ENCODE results near the gene CDC42EP3. TPM values are rescaled to one million over a fixed set of nuclear protein-coding genes. Genes with fewer than 3 reads are reported as not detected.

Gene CDC42EP3
- total RNA-seq, 1 donor from 2014 or later = 65.5 TPM

DNA sequence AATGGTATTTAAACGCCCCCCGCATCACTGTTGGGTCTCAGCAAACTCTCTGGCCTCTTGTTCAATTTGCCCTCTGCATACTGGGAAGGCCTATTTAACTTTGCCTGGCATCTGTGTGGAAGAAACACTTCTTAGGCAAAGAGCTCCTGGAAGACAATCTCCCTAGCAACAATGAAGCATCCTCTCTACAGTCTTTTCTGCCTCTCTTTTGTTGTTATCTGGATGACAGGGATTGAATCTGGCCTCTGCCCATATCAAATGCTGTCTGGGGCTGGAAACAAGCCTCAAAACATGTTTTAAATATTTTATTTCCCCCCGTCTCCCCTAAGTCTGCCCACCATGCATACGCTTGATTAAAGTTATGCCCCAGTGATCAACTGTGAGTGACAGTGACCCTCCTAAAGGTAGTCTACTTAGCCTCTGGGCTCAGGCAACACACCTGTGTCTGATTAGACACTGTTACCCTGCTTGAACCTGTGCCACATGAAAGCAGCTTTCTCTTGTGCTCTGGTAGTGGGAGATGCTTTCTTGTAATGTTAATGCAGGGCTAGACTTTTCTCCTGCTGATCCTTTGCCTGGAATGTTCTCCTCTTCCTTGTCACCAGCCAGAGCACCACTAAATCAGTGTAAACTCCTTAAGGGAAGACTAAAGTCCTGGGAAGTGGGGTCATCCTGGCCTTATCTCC lies 34.9 kb downstream of the CDC42EP3 start:
- intact Hi-C loops (cut with DNase I) = no loop called here
- no peak overlapping the region for H3K4me3 ChIP-seq
- H3K27ac ChIP-seq = no peak overlapping the region
- no peaks in the 10 kb centered on the region for H3K9me3 ChIP-seq
- H3K4me1 ChIP-seq = no peaks in the 10 kb centered on the region
- TF ChIP-seq, protein P1, sequence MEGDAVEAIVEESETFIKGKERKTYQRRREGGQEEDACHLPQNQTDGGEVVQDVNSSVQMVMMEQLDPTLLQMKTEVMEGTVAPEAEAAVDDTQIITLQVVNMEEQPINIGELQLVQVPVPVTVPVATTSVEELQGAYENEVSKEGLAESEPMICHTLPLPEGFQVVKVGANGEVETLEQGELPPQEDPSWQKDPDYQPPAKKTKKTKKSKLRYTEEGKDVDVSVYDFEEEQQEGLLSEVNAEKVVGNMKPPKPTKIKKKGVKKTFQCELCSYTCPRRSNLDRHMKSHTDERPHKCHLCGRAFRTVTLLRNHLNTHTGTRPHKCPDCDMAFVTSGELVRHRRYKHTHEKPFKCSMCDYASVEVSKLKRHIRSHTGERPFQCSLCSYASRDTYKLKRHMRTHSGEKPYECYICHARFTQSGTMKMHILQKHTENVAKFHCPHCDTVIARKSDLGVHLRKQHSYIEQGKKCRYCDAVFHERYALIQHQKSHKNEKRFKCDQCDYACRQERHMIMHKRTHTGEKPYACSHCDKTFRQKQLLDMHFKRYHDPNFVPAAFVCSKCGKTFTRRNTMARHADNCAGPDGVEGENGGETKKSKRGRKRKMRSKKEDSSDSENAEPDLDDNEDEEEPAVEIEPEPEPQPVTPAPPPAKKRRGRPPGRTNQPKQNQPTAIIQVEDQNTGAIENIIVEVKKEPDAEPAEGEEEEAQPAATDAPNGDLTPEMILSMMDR (IDR thresholded peaks at IDR 0.05) = no peak
- no peaks in the 10 kb centered on the region for H3K27me3 ChIP-seq
- no peak for DNase-seq (ENCODE audit: low spot score in 2 of 2)
- no peaks in the 10 kb centered on the region for H3K36me3 ChIP-seq

DNA sequence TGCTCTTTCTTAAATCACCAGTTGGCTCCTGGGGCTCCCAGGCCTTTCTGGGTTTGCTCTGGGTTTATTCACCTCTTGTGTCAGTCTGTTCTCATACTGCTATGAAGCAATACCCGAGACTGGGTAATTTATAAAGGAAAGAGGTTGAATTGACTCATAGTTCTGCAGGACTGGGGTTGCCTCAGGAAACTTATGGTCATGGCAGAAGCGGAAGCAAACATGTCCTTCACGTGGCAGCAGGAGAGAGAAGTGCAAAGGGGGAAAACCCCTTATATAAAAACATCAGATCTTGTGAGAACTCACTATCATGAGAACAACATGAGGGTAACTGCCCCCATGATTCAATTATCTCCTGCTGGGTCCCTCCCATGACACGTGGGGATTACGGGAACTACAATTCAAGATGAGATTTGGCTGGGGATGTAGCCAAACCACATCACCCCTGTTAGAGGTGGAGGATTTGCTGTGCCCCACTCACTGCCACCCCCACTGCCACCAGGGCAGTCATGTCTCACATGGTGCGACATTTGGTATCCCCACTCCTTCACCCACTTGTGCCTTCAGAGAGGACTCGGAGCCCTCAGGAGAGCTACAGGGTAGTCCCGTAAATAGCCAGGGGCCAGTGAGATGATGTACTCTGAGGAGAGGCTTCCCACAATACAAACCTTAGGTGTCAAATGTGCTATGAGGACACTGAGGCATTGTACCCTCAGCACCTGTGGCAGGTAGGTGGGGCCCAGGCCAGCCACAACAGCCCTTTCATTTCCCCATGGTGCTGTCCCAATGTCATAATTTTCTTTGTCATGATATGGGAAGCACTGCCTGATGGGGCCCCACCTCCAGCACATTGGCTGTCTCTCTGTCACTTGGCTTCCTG lies 35.7 kb downstream of the CDC42EP3 start:
- H3K27me3 ChIP-seq = no peaks in the 10 kb centered on the region
- no peaks in the 10 kb centered on the region for H3K36me3 ChIP-seq
- H3K4me1 ChIP-seq = no peaks in the 10 kb centered on the region
- DNase-seq (ENCODE audit: low spot score in 2 of 2) = peak; percentile 28 to 65
- TF ChIP-seq, protein P1 (IDR thresholded peaks at IDR 0.05) = no peak
- no peak overlapping the region for H3K4me3 ChIP-seq
- H3K9me3 ChIP-seq = no peaks in the 10 kb centered on the region
- intact Hi-C loops (cut with DNase I) = no loop called here
- H3K27ac ChIP-seq = no peak overlapping the region

DNA sequence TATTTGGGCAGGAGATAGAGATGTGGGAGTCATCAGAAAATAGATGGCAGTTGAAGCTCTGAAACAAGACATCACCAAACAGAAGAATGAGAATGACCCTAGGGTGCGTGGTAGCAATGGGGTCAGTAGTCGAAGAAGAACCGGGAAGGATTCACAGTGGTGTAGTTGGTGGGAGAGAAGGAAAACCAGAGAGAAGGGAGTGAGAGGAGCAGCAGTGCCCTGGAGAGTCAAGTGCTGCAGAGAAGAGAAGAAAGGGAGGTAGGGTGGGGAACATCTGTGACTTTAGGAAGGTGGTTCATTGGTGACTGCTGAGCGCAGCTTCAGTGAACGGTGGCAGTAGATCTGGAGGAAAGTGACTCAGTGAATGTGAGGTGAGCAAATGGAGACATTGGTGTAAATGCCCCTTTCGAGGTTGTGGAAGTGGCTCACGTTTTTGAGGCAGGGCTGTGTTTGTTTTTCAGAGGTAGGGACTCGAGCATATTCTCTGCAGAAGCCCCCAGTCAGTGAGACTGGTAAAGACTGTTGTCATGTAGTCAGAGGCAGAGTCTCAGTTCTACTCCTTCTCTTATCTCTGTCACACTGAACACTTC lies 36.4 kb downstream of the CDC42EP3 start:
- no peaks in the 10 kb centered on the region for H3K36me3 ChIP-seq
- TF ChIP-seq, protein P1 (IDR thresholded peaks at IDR 0.05) = no peak
- no peak overlapping the region for H3K27ac ChIP-seq
- H3K27me3 ChIP-seq = no peaks in the 10 kb centered on the region
- intact Hi-C loops (cut with DNase I) = no loop called here
- H3K4me3 ChIP-seq = no peak overlapping the region
- H3K9me3 ChIP-seq = no peaks in the 10 kb centered on the region
- H3K4me1 ChIP-seq = no peaks in the 10 kb centered on the region
- DNase-seq (ENCODE audit: low spot score in 2 of 2) = no peak

DNA sequence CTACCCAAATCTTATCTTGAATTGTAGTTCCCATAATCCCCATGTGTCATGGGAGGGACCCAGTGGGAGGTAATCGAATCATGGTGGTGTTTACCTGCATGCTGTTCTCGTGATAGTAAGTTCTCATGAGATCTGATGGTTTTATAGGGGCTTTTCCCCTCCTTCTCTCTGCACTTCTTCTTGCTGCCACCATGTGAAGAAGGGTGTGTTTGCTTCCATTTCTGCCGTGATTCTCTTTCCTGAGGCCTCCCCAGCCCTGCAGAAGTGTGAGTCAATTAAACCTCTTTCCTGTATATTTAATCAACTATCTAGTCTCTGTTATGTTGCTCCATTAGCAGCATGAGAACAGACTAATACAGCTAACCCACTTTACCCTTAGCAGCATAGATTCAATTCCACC lies 37.6 kb downstream of the CDC42EP3 start:
- Histone ChIP-seq H3K27ac (no peak overlapping the region), H3K4me1 (peaks cover 0 to 7% of the 10 kb centered on the region in 2 donors), H3K27me3 (no peaks in the 10 kb centered on the region), H3K4me3 (no peak overlapping the region), H3K9me3 (no peaks in the 10 kb centered on the region), H3K36me3 (no peaks in the 10 kb centered on the region)
- TF ChIP-seq, protein P1 (IDR thresholded peaks at IDR 0.05) = no peak
- DNase-seq (ENCODE audit: low spot score in 2 of 2) = no peak
- intact Hi-C loops (cut with DNase I) = no loop called here

DNA sequence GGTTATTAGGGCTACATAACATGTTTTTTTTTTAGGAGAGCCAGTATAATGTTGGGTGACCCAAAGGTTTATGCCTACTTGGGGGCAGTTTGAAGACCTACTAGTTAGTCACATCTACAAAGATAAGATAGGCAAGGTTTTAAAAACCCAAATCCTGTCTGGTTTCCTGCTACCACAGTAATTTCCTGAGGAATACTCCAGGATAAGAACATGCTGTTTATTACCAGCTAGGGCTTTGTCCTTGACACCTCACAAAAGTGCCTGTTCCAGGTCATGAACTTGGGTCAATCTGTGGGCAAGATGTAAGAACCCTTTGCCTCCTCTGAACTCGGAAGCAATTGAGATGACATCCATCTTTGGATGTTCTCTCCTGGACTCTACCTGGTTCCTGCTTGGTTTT lies 38.2 kb downstream of the CDC42EP3 start:
- H3K9me3 ChIP-seq = no peaks in the 10 kb centered on the region
- TF ChIP-seq, protein P1 (IDR thresholded peaks at IDR 0.05) = no peak
- DNase-seq (ENCODE audit: low spot score in 2 of 2) = no peak
- intact Hi-C loops (cut with DNase I) = no loop called here
- no peaks in the 10 kb centered on the region for H3K36me3 ChIP-seq
- no peak overlapping the region for H3K4me3 ChIP-seq
- no peaks in the 10 kb centered on the region for H3K27me3 ChIP-seq
- no peak overlapping the region for H3K27ac ChIP-seq
- peaks cover 0 to 9% of the 10 kb centered on the region in 2 donors for H3K4me1 ChIP-seq

Data from ascending aorta (tissue), 2 donors.